T47D (cell line): ENCODE results near the gene ABHD17A.
A peak's percentile ranks its signal among the peaks of the same experiment; 100 is the strongest.

Experiments used
- DNase-seq, 2 experiments: peaks; one replicate each; pipeline versions ENCODE4 v3.0.0 to v3.0.0-alpha.2; 2011 to 2012; ENCODE audit warnings: low read depth in 1 of 2, low spot score in 1 of 2
- JUND ChIP-seq: IDR thresholded peaks from 2 replicates; pipeline ENCODE4 v1.6.1; 2012; ENCODE audit warnings: low read depth
- in situ Hi-C: cut with HindIII; loops from 2 replicates; pipeline ENCODE4 v1.10.0; 2016; ENCODE audit warnings: low sequenced_read_pairs, low pct_unique_long_range_greater_than_20kb

ABHD17A gene

DNA sequence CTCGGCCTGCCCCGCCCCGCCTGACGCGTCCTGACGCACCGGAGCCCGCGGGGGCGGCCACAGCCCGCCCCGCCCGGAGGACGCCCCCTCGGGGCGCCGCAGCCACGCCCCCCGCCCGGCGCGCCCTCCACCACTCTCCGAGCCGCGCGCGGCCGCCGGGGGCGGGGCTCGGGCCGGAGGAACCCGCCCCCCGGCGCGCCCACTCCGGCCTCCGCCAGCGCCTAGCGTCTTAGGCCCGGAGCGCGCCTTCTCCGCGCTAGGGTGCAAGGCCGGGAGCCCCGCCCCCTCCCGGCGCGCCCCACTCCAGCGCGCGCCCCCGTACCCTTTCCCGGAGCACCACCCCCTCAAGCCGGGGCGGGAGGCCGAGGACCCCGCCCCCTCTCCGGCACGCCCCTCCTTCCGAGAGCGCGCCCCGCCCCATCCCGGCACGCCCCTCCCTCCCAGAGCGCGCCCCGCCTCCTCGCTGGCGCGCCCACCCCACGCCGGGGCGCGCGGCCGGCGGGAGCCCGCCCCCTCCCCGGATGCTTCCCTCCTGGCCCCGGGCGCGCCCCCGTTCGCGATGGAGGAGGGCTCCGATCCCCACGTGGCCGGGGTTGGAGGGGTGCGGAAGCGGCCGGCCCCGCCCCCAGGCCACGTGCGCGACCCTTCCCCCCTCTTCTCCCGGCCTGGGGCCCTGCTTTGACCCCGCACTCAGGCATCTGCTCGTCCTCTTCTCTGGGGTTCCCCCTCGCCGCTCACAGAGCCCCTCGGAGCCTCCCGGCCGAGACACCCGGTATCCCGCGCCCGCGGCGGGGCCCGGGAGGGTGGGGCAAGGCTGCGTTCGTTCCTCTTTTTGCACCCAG is 21.4 kb downstream of the ABHD17A start:
- in situ Hi-C loops = no loop called here
- no peak for TF ChIP-seq JUND
- peak; percentile 84 to 95 for DNase-seq

GRCh38 chr19:1863328-1863637 is 22.0 kb downstream of the ABHD17A start, which contains the start of gene KLF16:
Gene KLF16 (minus strand): TSS chr19:1863579. CDS start chr19:1863497, 82 bp downstream.
- no peak for DNase-seq
- in situ Hi-C loops = no loop called here
- no peak for TF ChIP-seq JUND

- in situ Hi-C loops = no loop called here
- no peak for TF ChIP-seq JUND
- DNase-seq = no peak
These were observed 22.6 kb downstream of the ABHD17A start for GRCh38 chr19:1862424-1863327.

- DNase-seq = no peak
- no peak for TF ChIP-seq JUND
- in situ Hi-C loops = no loop called here
These were observed 23.2 kb downstream of the ABHD17A start for GRCh38 chr19:1862068-1862423.

GRCh38 chr19:1861599-1862031 is 23.7 kb downstream of the ABHD17A start:
- no peak for DNase-seq
- no peak for TF ChIP-seq JUND
- in situ Hi-C loops = no loop called here

DNA sequence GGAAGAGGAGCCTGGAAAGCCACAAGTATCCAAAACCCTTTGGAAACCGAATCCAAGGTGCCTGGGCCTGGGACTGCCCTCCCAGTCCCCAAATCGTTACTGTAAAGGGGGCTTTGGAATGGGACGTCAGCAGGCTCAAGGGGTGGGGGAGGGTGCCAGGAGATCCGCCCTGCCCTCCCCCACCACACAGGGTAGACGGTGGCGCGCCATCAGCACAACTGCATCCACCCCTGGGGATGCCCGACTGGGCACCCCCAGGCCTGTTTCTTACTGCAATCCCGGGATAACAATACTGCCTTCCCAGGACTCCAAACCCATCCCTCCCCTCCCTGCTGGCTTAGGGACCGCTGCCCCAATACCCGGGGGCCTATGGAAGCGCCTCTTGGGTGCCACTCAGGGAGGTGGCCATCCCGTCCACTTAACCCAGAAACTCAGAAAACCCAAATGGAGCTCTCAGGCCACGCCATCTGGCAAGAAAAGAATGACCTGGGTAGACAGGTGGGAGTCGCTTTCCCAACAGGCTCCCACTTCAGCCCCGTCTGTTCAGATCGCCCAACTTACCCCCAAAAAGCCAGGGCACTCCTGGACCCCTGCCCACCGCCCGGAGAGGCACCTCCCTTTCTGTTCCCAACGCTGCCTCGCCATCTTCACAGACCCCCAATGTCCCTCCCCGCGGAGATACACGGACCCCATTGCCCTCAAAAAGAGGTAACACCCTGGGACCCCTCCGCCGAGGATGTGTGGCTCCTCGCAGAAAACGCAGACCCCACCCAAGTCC is 24.3 kb downstream of the ABHD17A start:
- TF ChIP-seq JUND = no peak
- no peak for DNase-seq
- in situ Hi-C loops = no loop called here

DNA sequence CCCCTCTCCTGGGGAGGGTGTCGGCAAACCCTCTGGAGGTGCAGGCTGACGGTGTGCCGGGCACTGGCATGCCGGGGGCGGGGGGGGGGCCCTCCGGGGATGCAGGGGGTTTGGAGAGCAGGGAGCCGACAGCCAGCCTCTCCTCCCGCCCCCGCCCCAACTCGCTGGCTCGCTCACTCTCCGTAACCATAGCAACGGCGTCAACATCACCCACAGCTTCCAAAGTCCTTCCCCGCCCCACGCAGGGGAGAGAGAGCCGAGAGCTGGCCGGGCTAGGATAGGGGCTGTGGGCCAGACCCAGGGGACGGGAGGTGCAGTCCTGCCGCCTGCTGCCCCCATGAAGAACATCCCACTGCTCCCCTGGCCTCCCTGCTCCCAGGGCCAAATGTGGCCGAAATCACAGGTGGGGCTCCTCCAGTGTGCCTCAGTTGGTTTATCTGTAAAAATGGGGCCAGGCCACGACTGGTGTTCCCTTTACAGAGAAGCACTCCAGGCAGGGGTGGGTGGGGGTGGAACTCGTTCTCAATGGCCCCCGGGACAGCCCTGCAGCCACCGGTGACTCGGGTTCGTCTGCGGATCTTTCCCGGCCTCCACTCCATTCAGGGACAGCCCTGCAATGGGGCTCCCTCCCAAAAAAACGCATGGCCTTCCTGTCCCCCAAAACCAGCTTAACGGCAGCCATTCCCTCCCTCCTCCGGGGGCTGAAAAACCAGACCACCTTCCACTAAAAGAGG is 25.1 kb downstream of the ABHD17A start:
- DNase-seq = no peak
- in situ Hi-C loops = no loop called here
- no peak for TF ChIP-seq JUND

- DNase-seq = no peak
- in situ Hi-C loops = no loop called here
- no peak for TF ChIP-seq JUND
These were observed 25.9 kb downstream of the ABHD17A start for GRCh38 chr19:1859331-1859781.

DNA sequence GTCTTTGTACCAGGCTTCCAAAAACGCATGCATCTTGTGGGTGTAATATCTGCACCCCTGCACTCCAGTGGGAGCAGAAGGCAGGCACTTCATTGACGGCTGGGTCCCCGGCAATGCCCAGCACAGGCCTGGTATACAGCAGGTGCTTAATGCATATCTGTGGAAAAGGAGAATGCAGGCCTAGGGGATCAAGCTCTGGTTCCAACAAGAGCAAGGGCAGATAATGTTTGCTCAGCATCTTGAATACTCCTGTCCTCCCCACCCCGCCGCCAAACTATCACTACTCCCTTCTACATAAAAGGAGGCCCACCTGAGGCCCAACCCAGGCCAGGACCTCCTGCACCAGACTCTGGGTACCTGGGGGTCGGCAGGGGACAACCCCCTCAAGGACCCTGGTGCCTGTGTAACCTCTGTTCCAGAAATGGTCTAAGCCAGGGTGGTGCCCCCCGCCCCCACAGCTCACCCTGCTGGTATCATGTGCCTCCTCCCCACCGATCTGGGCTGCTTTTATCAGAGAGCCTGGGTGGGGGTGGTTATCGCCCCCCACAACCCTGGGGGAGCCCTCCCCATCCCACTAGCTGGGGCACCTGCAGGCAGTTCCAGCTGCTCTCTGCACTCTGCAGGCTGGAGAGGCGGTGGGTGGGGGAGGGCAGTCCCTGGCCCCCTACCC is 26.7 kb downstream of the ABHD17A start:
- in situ Hi-C loops = no loop called here
- DNase-seq = no peak
- no peak for TF ChIP-seq JUND

- no peak for TF ChIP-seq JUND
- DNase-seq = no peak
- in situ Hi-C loops = no loop called here
These were observed 27.5 kb downstream of the ABHD17A start for GRCh38 chr19:1857648-1858326.
